Measurements from ENCODE around the gene FAF2.

FAF2 gene

GRCh38 chr5:176515396-176515795 is 67.2 kb downstream of the FAF2 start:
- H3K4me3 ChIP-seq (ENCODE audit: low read depth, low read length) = no peak overlapping the region
- no peak for DNase-seq (ENCODE audit: low read depth)
- no peak for TF ChIP-seq CTCF (IDR thresholded peaks at IDR 0.05; ENCODE audit: low read depth, low read length, missing control alignments)

- H3K4me3 ChIP-seq (ENCODE audit: low read depth, low read length) = no peak overlapping the region
- TF ChIP-seq CTCF (IDR thresholded peaks at IDR 0.05; ENCODE audit: low read depth, low read length, missing control alignments) = no peak
- no peak for DNase-seq (ENCODE audit: low read depth)
These were observed 69.0 kb downstream of the FAF2 start for GRCh38 chr5:176517053-176517661.

- TF ChIP-seq CTCF (IDR thresholded peaks at IDR 0.05; ENCODE audit: low read depth, low read length, missing control alignments) = no peak
- DNase-seq (ENCODE audit: low read depth) = no peak
- H3K4me3 ChIP-seq (ENCODE audit: low read depth, low read length) = no peak overlapping the region
These were observed 71.9 kb downstream of the FAF2 start for GRCh38 chr5:176519810-176520720.

GRCh38 chr5:176521286-176521685 is 73.1 kb downstream of the FAF2 start:
- no peak overlapping the region for H3K4me3 ChIP-seq (ENCODE audit: low read depth, low read length)
- TF ChIP-seq CTCF (IDR thresholded peaks at IDR 0.05; ENCODE audit: low read depth, low read length, missing control alignments) = no peak
- DNase-seq (ENCODE audit: low read depth) = no peak

- TF ChIP-seq CTCF (IDR thresholded peaks at IDR 0.05; ENCODE audit: low read depth, low read length, missing control alignments) = no peak
- no peak overlapping the region for H3K4me3 ChIP-seq (ENCODE audit: low read depth, low read length)
- DNase-seq (ENCODE audit: low read depth) = no peak
These were observed 73.6 kb downstream of the FAF2 start for GRCh38 chr5:176521699-176522263.

GRCh38 chr5:176524138-176524537 is 76.0 kb downstream of the FAF2 start:
- H3K4me3 ChIP-seq (ENCODE audit: low read depth, low read length) = no peak overlapping the region
- DNase-seq (ENCODE audit: low read depth) = no peak
- TF ChIP-seq CTCF (IDR thresholded peaks at IDR 0.05; ENCODE audit: low read depth, low read length, missing control alignments) = no peak

Data from GM12864 (cell line).